H7 (cell line): Measurements from ENCODE around the gene LAP3. TPM values are rescaled to one million over a fixed set of nuclear protein-coding genes. Genes with fewer than 3 reads are reported as not detected.

ENCODE experiments used
- DNase-seq: peaks from one replicate; pipeline ENCODE4 v3.0.0; 2012
- H3K27me3 ChIP-seq: 2 replicates; pipeline ENCODE4 v1.6.0; 2011; ENCODE audit warnings: mild to moderate bottlenecking, low read length; ENCODE audit not compliant: control insufficient read depth, insufficient read depth
- H3K36me3 ChIP-seq: replicated peaks from 2 replicates; pipeline ENCODE4 v1.5.1; 2011; ENCODE audit warnings: low read length; ENCODE audit not compliant: control insufficient read depth, insufficient read depth
- H3K4me3 ChIP-seq: 2 replicates; pipeline ENCODE4 v1.5.1; 2011; ENCODE audit warnings: low read depth, mild to moderate bottlenecking, control low read depth, low read length, moderate library complexity; ENCODE audit not compliant: insufficient read depth
- total RNA-seq: library from RNA; depleted of rRNA; stranded (reverse); fragments of >200 nt; shearing (Covaris generic); gene quantifications from 2 replicates; pipeline ENCODE4 v1.2.3, GENCODE V29; 2014

Gene LAP3
- total RNA-seq, 1 experiment from 2014 or later, result 77.4 TPM

DNA sequence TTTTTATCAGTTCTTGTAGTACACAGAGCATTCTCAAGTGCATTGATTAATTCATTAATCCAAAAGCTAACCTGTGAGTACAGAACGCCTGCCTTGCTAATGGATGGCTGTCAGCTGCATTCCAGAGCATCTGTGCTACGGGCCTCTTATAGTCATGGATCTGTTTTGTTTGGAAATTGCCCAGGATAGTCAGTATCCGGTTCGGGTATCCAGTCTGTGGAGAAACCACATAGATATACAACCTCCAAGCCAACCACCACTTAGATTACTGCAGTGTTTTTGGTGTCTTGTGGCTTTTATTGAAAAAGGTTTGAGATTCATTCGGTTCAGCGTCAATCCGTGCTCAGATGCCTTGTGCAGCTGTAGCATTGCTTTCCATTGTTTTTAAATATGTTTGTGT lies 4.0 kb downstream of the LAP3 start:
- no peak overlapping the region for H3K4me3 ChIP-seq
- peaks cover 9% of the 10 kb centered on the region for H3K36me3 ChIP-seq
- H3K27me3 ChIP-seq, result peaks cover 2% of the 10 kb centered on the region; the same call in 1 of the 2 replicates
- no peak for DNase-seq

GRCh38 chr4:17583276-17583675 lies 6.3 kb downstream of the LAP3 start:
- H3K27me3 ChIP-seq, result no peaks in the 10 kb centered on the region; the same call in 1 of the 2 replicates
- H3K4me3 ChIP-seq, result no peak overlapping the region
- no peak for DNase-seq
- peaks cover 10% of the 10 kb centered on the region for H3K36me3 ChIP-seq

GRCh38 chr4:17583941-17584340 lies 6.9 kb downstream of the LAP3 start:
- no peaks in the 10 kb centered on the region for H3K27me3 ChIP-seq
- DNase-seq, result no peak
- H3K4me3 ChIP-seq, result no peak overlapping the region
- H3K36me3 ChIP-seq, result peaks cover 10% of the 10 kb centered on the region

- Histone ChIP-seq H3K27me3 (no peaks in the 10 kb centered on the region), H3K36me3 (peaks cover 10% of the 10 kb centered on the region), H3K4me3 (no peak overlapping the region)
- DNase-seq, result peak; percentile 38
Measured at GRCh38 chr4:17584521-17585213, 7.7 kb downstream of the LAP3 start.

- Histone ChIP-seq H3K36me3 (peaks cover 11% of the 10 kb centered on the region), H3K4me3 (no peak overlapping the region), H3K27me3 (no peaks in the 10 kb centered on the region)
- no peak for DNase-seq
Measured at GRCh38 chr4:17587094-17587822, 10.3 kb downstream of the LAP3 start.

GRCh38 chr4:17589355-17589754 lies 12.4 kb downstream of the LAP3 start:
- no peak overlapping the region for H3K4me3 ChIP-seq
- H3K27me3 ChIP-seq, result no peaks in the 10 kb centered on the region
- H3K36me3 ChIP-seq, result peaks cover 6% of the 10 kb centered on the region
- no peak for DNase-seq

DNA sequence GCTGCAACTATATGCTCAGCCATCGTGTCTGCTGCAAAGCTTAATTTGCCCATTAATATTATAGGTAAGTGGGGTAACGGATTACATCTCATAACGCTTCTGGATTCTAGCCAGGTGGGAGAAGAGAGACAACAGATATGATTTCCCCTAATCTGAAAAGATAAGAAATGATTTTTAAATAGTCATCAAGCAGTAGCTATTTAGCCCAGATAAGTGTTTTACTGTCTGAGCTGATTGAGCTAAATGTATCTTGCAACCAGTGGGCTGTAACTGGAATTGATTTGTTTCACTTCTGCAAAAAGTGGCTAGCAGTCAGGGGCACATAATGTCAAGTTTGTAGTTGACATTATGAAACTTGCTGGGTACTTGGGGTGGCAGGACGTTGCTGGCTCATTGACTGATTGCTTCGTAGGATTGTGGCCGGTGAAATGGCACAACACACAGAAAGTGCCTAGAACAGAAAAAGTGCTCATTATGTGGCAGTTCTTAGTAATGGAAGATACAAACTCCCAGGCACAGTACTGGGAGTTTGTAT lies 18.5 kb downstream of the LAP3 start:
- Histone ChIP-seq H3K4me3 (no peak overlapping the region), H3K27me3 (no peaks in the 10 kb centered on the region), H3K36me3 (peaks cover 7% of the 10 kb centered on the region)
- no peak for DNase-seq

DNA sequence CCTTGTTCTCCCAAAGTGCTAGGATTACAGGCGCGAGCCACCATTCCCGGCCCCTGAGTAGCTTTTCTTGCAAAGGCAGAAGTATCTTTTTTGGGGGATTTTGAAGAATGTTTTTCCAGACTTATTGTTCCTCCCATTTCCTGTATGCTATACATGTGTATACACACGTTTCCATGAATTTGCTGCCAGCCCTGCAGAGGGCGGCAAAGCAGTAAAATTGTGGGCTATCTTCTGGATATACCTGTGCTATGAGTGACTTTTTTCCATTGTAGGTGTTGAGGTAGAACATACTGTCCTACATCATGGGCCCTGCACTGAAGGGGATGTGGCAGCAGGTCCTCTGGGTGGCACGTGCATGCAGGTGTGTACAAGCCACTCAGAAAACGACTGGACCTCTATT lies 20.5 kb downstream of the LAP3 start:
- Histone ChIP-seq H3K27me3 (no peaks in the 10 kb centered on the region), H3K4me3 (no peak overlapping the region), H3K36me3 (peaks cover 6% of the 10 kb centered on the region)
- DNase-seq, result no peak

- Histone ChIP-seq H3K4me3 (no peak overlapping the region), H3K36me3 (peaks cover 5% of the 10 kb centered on the region), H3K27me3 (no peaks in the 10 kb centered on the region)
- no peak for DNase-seq
Measured at GRCh38 chr4:17599826-17600225, 22.8 kb downstream of the LAP3 start.

- peaks cover 8% of the 10 kb centered on the region for H3K36me3 ChIP-seq
- no peak for DNase-seq
- no peak overlapping the region for H3K4me3 ChIP-seq
- no peaks in the 10 kb centered on the region for H3K27me3 ChIP-seq
Measured at GRCh38 chr4:17605236-17605635, 28.2 kb downstream of the LAP3 start.

DNA sequence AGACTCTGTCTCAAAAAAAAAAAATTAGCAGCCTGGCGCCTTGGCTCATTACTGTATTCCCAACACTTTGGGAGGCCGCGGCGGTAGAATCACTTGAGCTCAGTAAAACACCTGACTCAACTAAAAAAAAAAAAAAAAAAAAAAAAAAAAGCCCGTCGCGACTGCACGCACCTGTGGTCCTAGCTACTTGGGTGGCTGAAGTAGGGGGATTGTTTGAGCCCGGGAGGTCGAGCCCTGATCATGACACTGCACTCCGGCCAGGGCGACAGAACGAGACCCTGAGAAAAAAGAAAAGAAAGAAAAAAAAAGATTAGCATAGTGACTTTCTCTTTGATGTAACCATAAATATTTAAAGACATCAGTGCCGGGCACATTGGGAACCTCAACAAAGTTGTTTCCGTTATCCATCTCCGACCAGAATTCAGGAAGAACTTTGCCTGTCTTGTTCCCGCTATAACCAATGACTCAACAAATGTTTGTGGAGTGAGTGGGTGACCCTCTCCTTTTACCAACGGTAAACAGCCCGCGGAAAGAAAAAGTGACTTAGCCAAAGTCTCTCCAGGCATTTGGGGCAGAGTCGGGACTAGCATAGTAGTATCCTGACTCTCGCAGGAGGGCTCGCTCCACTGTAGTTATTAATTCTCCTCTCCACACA lies 36.9 kb downstream of the LAP3 start:
- H3K4me3 ChIP-seq, result peak overlapping the region; percentile 73
- peaks cover 9% of the 10 kb centered on the region for H3K36me3 ChIP-seq
- H3K27me3 ChIP-seq, result no peaks in the 10 kb centered on the region
- DNase-seq, result no peak

DNA sequence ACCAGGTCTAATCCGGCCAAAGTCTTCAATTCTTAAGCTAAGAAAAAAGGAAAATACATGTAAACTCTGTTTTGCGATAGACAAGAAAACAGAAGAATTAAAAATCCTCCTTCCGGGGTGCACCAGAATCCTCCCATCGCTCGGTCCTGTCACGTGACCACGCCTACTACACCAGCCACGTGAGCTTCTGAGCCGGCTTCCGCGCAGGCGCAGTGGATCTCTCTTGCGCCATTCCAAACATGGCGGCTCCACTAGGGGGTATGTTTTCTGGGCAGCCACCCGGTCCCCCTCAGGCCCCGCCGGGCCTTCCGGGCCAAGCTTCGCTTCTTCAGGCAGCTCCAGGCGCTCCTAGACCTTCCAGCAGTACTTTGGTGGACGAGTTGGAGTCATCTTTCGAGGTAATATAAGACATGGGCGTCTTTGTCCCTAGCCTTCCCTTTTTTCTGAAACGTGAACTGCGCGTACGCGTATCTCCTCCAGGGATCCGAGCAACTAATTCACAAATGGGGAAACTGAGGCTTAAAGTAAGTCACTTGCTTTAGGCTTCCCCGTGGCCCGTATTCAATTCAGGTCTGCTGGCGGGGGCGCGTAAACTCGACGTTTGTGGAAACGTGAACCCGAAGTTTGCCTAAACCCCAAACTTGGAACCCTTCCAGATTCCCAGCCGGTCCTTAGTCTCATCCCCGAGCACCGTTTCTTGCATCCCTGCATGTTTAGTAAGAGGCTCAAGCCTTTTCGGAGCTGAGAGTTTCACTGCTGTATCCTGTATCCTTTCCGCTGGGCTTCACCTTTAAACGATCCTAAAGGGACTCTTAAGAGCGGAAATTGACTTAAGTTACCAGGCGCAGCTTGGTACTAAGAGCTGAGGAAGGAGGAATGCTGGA lies 37.7 kb downstream of the LAP3 start, which contains the start of gene MED28:
MED28 (plus strand) TSS at position 226 of the 884 bp plus-strand sequence; CDS start at position 240, 14 bp downstream.
- no peaks in the 10 kb centered on the region for H3K27me3 ChIP-seq
- peak; percentile 95 for DNase-seq
- peaks cover 12% of the 10 kb centered on the region for H3K36me3 ChIP-seq
- peak within 1 kb of the TSS; percentile 73 for H3K4me3 ChIP-seq

DNA sequence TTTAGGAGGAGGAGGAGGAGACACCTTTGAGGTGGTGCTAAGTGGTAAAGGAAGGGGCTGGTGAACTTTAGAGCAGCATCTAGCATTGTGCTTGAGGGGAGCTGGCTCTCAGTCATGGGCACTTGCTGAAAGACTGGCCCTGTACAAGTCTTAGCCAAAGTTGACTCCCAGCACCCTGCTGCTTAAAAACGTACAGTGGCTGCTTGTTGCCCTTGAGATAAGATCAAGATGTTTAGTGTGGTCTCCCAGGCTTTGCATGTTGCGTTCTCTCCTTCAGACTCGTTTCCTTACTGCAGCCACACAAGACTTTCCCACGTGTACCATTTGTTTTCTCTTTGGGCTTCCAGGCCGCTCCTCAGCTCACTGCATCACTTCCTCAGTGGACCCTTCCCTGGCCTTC lies 39.3 kb downstream of the LAP3 start:
- H3K4me3 ChIP-seq, result no peak overlapping the region
- no peak for DNase-seq
- peaks cover 21% of the 10 kb centered on the region for H3K36me3 ChIP-seq
- no peaks in the 10 kb centered on the region for H3K27me3 ChIP-seq

GRCh38 chr4:17618926-17619325 lies 41.9 kb downstream of the LAP3 start:
- Histone ChIP-seq H3K4me3 (no peak overlapping the region), H3K36me3 (peaks cover 37% of the 10 kb centered on the region), H3K27me3 (no peaks in the 10 kb centered on the region)
- DNase-seq, result no peak
